IMR-90 (cell line): Measurements from ENCODE around the gene RASGRF2. TPM values are rescaled to one million over a fixed set of nuclear protein-coding genes. Genes with fewer than 3 reads are reported as not detected.

Experiments used
- ATAC-seq: fragments of 200-7000 bp; cut with Tn5 transposase; 2 replicates; pipeline ENCODE4 v1.9.1; 2020; ENCODE audit warnings: low read depth, mild to moderate bottlenecking, moderate library complexity
- BruUV-seq: library from RNA; stranded (reverse); fragments of 400-500 nt; replicated peaks from 2 replicates; lab custom pipeline; 2021; lab: Mats Ljungman, UMichigan
- CTCF ChIA-PET: fragments of 300-600 bp; formaldehyde crosslinking; extraction: SDS; loops from one replicate; lab custom pipeline; 2021; ENCODE audit warnings: antibody characterized with exemption; lab: Yijun Ruan, JAX
- POLR2A ChIA-PET: fragments of 300-600 bp; sonication (Branson Sonifier 250); formaldehyde crosslinking; loops from one replicate; lab custom pipeline; 2022; ENCODE audit warnings: antibody characterized with exemption; ENCODE audit not compliant: unreplicated experiment; lab: Charles Lee
- DNase-seq: peaks from one replicate; pipeline ENCODE4 v3.0.0; 2013
- H2AFZ ChIP-seq: replicated peaks from 2 replicates; pipeline ENCODE3; 2013; ENCODE audit warnings: low read length, mild to moderate bottlenecking; ENCODE audit not compliant: poor library complexity
- H2AK5ac ChIP-seq: 2 replicates; pipeline ENCODE4 v1.6.1; 2013; ENCODE audit warnings: low read depth, low read length, inconsistent platforms
- H2AK9ac ChIP-seq: replicated peaks from 2 replicates; pipeline ENCODE3; 2013; ENCODE audit warnings: mild to moderate bottlenecking, low read depth, low read length, moderate library complexity; ENCODE audit not compliant: poor library complexity
- H2BK120ac ChIP-seq: 2 replicates; pipeline ENCODE4 v1.6.1; 2013; ENCODE audit warnings: low read depth, low read length, inconsistent platforms
- H2BK15ac ChIP-seq: 3 replicates; pipeline ENCODE4 v1.6.1; 2013; ENCODE audit warnings: low read depth, low read length, inconsistent platforms
- H2BK20ac ChIP-seq: 2 replicates; pipeline ENCODE4 v1.6.1; 2013; ENCODE audit warnings: low read depth, mild to moderate bottlenecking, inconsistent platforms, low read length, moderate library complexity
- H2BK5ac ChIP-seq: 2 replicates; pipeline ENCODE4 v1.6.1; 2013; ENCODE audit warnings: mild to moderate bottlenecking, low read depth, low read length, inconsistent platforms; ENCODE audit not compliant: poor library complexity, severe bottlenecking
- H3K14ac ChIP-seq: replicated peaks from 2 replicates; pipeline ENCODE4 v1.6.1; 2013; ENCODE audit warnings: low read depth, low read length, inconsistent platforms
- H3K18ac ChIP-seq: 2 replicates; pipeline ENCODE4 v1.6.1; 2013; ENCODE audit warnings: low read depth, low read length, control low read depth
- H3K23ac ChIP-seq: 2 replicates; pipeline ENCODE4 v1.6.1; 2013; ENCODE audit warnings: low read depth, low read length, inconsistent platforms
- H3K27ac ChIP-seq: 2 replicates; pipeline ENCODE4 v1.5.1; 2013; ENCODE audit warnings: mild to moderate bottlenecking, control low read depth, low read length; ENCODE audit not compliant: insufficient read depth
- H3K27me3 ChIP-seq: 2 replicates; pipeline ENCODE4 v1.6.1; 2013; ENCODE audit warnings: low read length; ENCODE audit not compliant: control insufficient read depth, insufficient read depth
- H3K36me3 ChIP-seq: 2 replicates; pipeline ENCODE4 v1.6.1; 2013; ENCODE audit warnings: low read length, mixed read lengths; ENCODE audit not compliant: control insufficient read depth, insufficient read depth
- H3K4ac ChIP-seq: 2 replicates; pipeline ENCODE4 v1.6.1; 2013; ENCODE audit warnings: low read depth, low read length, inconsistent platforms
- H3K4me1 ChIP-seq: 2 replicates; pipeline ENCODE4 v1.6.1; 2013; ENCODE audit warnings: low read length, mixed read lengths; ENCODE audit not compliant: control insufficient read depth, insufficient read depth
- H3K4me2 ChIP-seq: 2 replicates; pipeline ENCODE4 v1.6.1; 2013; ENCODE audit warnings: low read depth, mild to moderate bottlenecking, control low read depth, low read length, moderate library complexity
- H3K4me3 ChIP-seq: 2 replicates; pipeline ENCODE4 v1.5.1; 2013; ENCODE audit warnings: low read depth, mild to moderate bottlenecking, control low read depth, low read length, moderate library complexity; ENCODE audit not compliant: insufficient read depth
- H3K56ac ChIP-seq: 2 replicates; pipeline ENCODE4 v1.6.1; 2013; ENCODE audit warnings: low read length, inconsistent platforms; ENCODE audit not compliant: insufficient read depth; ENCODE audit errors: extremely low read depth
- H3K79me1 ChIP-seq, 2 experiments: 2 replicates each; pipeline ENCODE4 v1.6.1; 2013; ENCODE audit warnings: low read length in 2 of 2, inconsistent platforms in 1 of 2, low read depth in 1 of 2
- H3K9ac ChIP-seq: 2 replicates; pipeline ENCODE4 v1.6.1; 2013; ENCODE audit warnings: low read depth, low read length, control low read depth
- H3K9me1 ChIP-seq: 2 replicates; pipeline ENCODE4 v1.6.1; 2013; ENCODE audit warnings: low read length, inconsistent platforms; ENCODE audit not compliant: insufficient read depth
- H3K9me3 ChIP-seq: 2 replicates; pipeline ENCODE4 v1.6.1; 2013; ENCODE audit warnings: low read length; ENCODE audit not compliant: control insufficient read depth, insufficient read depth
- H4K20me1 ChIP-seq: 2 replicates; pipeline ENCODE4 v1.6.1; 2013; ENCODE audit warnings: low read length, inconsistent platforms; ENCODE audit not compliant: insufficient read depth
- H4K5ac ChIP-seq: 2 replicates; pipeline ENCODE4 v1.6.1; 2013; ENCODE audit warnings: mild to moderate bottlenecking, low read depth, low read length, control low read depth
- H4K8ac ChIP-seq, 2 experiments: 2 replicates each; pipeline ENCODE4 v1.6.1; 2013; ENCODE audit warnings: low read depth in 2 of 2, low read length in 2 of 2, control low read depth in 1 of 2, inconsistent platforms in 1 of 2
- H4K91ac ChIP-seq: 2 replicates; pipeline ENCODE4 v1.6.1; 2013; ENCODE audit warnings: low read depth, low read length, inconsistent platforms; ENCODE audit not compliant: insufficient read depth
- MAZ ChIP-seq: IDR thresholded peaks from 2 replicates; pipeline ENCODE4 v1.6.1; 2012; ENCODE audit warnings: low read depth, mild to moderate bottlenecking, low read length, improper control_type of control experiment, moderate library complexity, borderline replicate concordance
- MXI1 ChIP-seq: IDR thresholded peaks from 2 replicates; pipeline ENCODE4 v1.6.1; 2012; ENCODE audit warnings: low read depth, mild to moderate bottlenecking, low read length, moderate library complexity, borderline replicate concordance
- SMC3 ChIP-seq: fragments of 150-350 bp; IDR thresholded peaks from 2 replicates; pipeline ENCODE4 v1.6.1; 2016; ENCODE audit warnings: low read depth, mild to moderate bottlenecking, antibody characterized with exemption, low read length, moderate library complexity
- USF2 ChIP-seq: fragments of 150-350 bp; IDR thresholded peaks from 2 replicates; pipeline ENCODE4 v1.6.1; 2017; ENCODE audit warnings: mild to moderate bottlenecking, antibody characterized with exemption, low read length, low read depth
- WGBS, 2 experiments: methylation state at CpG; one replicate each; pipeline versions ENCODE4 v1.1.5 to v1.1.7; 2013; ENCODE audit warnings: missing lambda C conversion rate in 2 of 2; ENCODE audit not compliant: insufficient read length in 1 of 2; ENCODE audit errors: extremely low coverage in 2 of 2; 5-methylcytosine and 5-hydroxymethylcytosine counted together
- dilution Hi-C: fragments of 300-500 bp; cut with HindIII; formaldehyde crosslinking; loops from one replicate; pipeline ENCODE4 v1.14.3; 2018; ENCODE audit warnings: low sequenced_read_pairs; ENCODE audit not compliant: unreplicated experiment
- in situ Hi-C: fragments of 300-500 bp; cut with MboI; formaldehyde crosslinking; loops from 3 replicates; pipeline ENCODE4 v1.14.3; 2019; ENCODE audit warnings: low sequenced_read_pairs, inconsistent platforms, mixed read lengths
- intact Hi-C: fragments of 100-400 bp; cut with micrococcal nuclease; formaldehyde crosslinking; loops from 2 replicates; pipeline ENCODE4 v1.10.0; 2022
- polyA plus RNA-seq, 3 experiments: library from polyadenylated mRNA; depleted of rRNA; stranded (reverse); fragments of >200 nt; gene quantifications; 2 replicates each; pipeline ENCODE4 v1.2.3, GENCODE V29; 2012; ENCODE audit warnings: low replicate concordance in 1 of 3
- total RNA-seq: library from RNA; depleted of rRNA; stranded (reverse); fragments of >200 nt; gene quantifications from 2 replicates; pipeline ENCODE4 v1.2.3, GENCODE V29; 2012
- TF ChIP-seq, protein P1 (sequence below): fragments of 150-350 bp; IDR thresholded peaks from 2 replicates; pipeline ENCODE4 v1.6.1; 2016; ENCODE audit warnings: low read depth, mild to moderate bottlenecking, low read length, moderate library complexity, borderline replicate concordance

RASGRF2 gene
- total and polyA plus RNA-seq, 2 of the 4 experiments (the other 2 are of a cell fraction): 2.9 to 5.0 TPM

- BruUV-seq: no TSS peak
- dilution Hi-C loops (no loop called here), intact Hi-C loops (no loop called here), in situ Hi-C loops (no loop called here)
- Histone ChIP-seq H2AK5ac (no peak overlapping the region), H4K91ac (no peak overlapping the region), H3K23ac (no peak overlapping the region), H3K9me3 (no peaks in the 10 kb centered on the region), H3K36me3 (peaks cover 5% of the 10 kb centered on the region; the same call in 1 of the 2 replicates), H2AK9ac (no peak overlapping the region), H4K8ac (no peak overlapping the region), H2BK5ac (no peak overlapping the region), H3K56ac (no peak overlapping the region), H3K9me1 (peaks cover 4% of the 10 kb centered on the region; the same call in 1 of the 2 replicates), H2BK120ac (no peak overlapping the region), H2BK15ac (no peak overlapping the region), H3K9ac (no peak overlapping the region), H3K4me2 (no peak overlapping the region), H2AFZ (no peak overlapping the region), H4K5ac (no peak overlapping the region), H2BK20ac (no peak overlapping the region), H3K27me3 (no peaks in the 10 kb centered on the region), H3K4me3 (no peak overlapping the region), H3K14ac (no peak overlapping the region), H3K79me1 (no peaks in the 10 kb centered on the region), H3K18ac (no peak overlapping the region), H3K27ac (no peak overlapping the region), H3K4me1 (no peaks in the 10 kb centered on the region), H3K4ac (no peak overlapping the region), H4K20me1 (no peaks in the 10 kb centered on the region; the same call in 1 of the 2 replicates)
- WGBS, 2 experiments: 87% methylated on average over 3 of the region's 5 CpGs; no CpG with 5 or more reads in 1 of the 2 experiments
- no peak for TF ChIP-seq MXI1
- TF ChIP-seq SMC3: no peak
- TF ChIP-seq, protein P1, sequence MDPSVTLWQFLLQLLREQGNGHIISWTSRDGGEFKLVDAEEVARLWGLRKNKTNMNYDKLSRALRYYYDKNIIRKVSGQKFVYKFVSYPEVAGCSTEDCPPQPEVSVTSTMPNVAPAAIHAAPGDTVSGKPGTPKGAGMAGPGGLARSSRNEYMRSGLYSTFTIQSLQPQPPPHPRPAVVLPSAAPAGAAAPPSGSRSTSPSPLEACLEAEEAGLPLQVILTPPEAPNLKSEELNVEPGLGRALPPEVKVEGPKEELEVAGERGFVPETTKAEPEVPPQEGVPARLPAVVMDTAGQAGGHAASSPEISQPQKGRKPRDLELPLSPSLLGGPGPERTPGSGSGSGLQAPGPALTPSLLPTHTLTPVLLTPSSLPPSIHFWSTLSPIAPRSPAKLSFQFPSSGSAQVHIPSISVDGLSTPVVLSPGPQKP: no peak
- TF ChIP-seq MAZ: no peak
- TF ChIP-seq USF2: no peak
- ChIA-PET CTCF (no interaction called here), POLR2A (no interaction called here)
- no peak for ATAC-seq
- DNase-seq: no peak
Observed at GRCh38 chr5:81209386-81209785, 249.2 kb downstream of the RASGRF2 start.
